IMR-90 (cell line): ENCODE measurements around the gene HCK.

ENCODE experiments used
- BHLHE40 ChIP-seq: fragments of 150-350 bp; IDR thresholded peaks from 2 replicates; pipeline ENCODE4 v1.6.1; 2016; ENCODE audit warnings: mild to moderate bottlenecking, low read depth, low read length
- CEBPB ChIP-seq: IDR thresholded peaks from 2 replicates; pipeline ENCODE4 v1.6.1; 2012; ENCODE audit warnings: low read depth, low read length, improper control_type of control experiment
- CTCF ChIP-seq: conservative IDR thresholded peaks from 2 replicates; pipeline ENCODE4 v1.5.1; 2012; ENCODE audit warnings: mild to moderate bottlenecking, low read depth, low read length, improper control_type of control experiment
- ELK1 ChIP-seq: fragments of 150-350 bp; IDR thresholded peaks from 2 replicates; pipeline ENCODE4 v1.6.1; 2016; ENCODE audit warnings: low read depth, mild to moderate bottlenecking, low read length, moderate library complexity, borderline replicate concordance
- FOS ChIP-seq: fragments of 150-350 bp; IDR thresholded peaks from 2 replicates; pipeline ENCODE4 v1.6.1; 2016; ENCODE audit warnings: low read depth, low read length
- MAFK ChIP-seq: IDR thresholded peaks from 2 replicates; pipeline ENCODE4 v1.6.1; 2012; ENCODE audit warnings: low read depth, low read length, improper control_type of control experiment
- MAZ ChIP-seq: IDR thresholded peaks from 2 replicates; pipeline ENCODE4 v1.6.1; 2012; ENCODE audit warnings: low read depth, mild to moderate bottlenecking, low read length, improper control_type of control experiment, moderate library complexity, borderline replicate concordance
- MXI1 ChIP-seq: IDR thresholded peaks from 2 replicates; pipeline ENCODE4 v1.6.1; 2012; ENCODE audit warnings: low read depth, mild to moderate bottlenecking, low read length, moderate library complexity, borderline replicate concordance
- POLR2A ChIP-seq: IDR thresholded peaks from 2 replicates; pipeline ENCODE4 v1.6.1; 2012; ENCODE audit warnings: mild to moderate bottlenecking, low read depth, low read length
- RAD21 ChIP-seq: IDR thresholded peaks from 2 replicates; pipeline ENCODE4 v1.6.1; 2012; ENCODE audit warnings: low read length, improper control_type of control experiment
- RCOR1 ChIP-seq: IDR thresholded peaks from 2 replicates; pipeline ENCODE4 v1.6.1; 2012; ENCODE audit warnings: mild to moderate bottlenecking, low read length, improper control_type of control experiment; ENCODE audit not compliant: insufficient replicate concordance
- RFX5 ChIP-seq: IDR thresholded peaks from 2 replicates; pipeline ENCODE4 v1.8.0; 2012; ENCODE audit warnings: low read depth, mild to moderate bottlenecking, low read length, moderate library complexity
- SMC3 ChIP-seq: fragments of 150-350 bp; IDR thresholded peaks from 2 replicates; pipeline ENCODE4 v1.6.1; 2016; ENCODE audit warnings: low read depth, mild to moderate bottlenecking, antibody characterized with exemption, low read length, moderate library complexity
- USF2 ChIP-seq: fragments of 150-350 bp; IDR thresholded peaks from 2 replicates; pipeline ENCODE4 v1.6.1; 2017; ENCODE audit warnings: mild to moderate bottlenecking, antibody characterized with exemption, low read length, low read depth

GRCh38 chr20:32012159-32012688, 39.8 kb upstream of the HCK start:
- TF ChIP-seq CTCF = no peak
- TF ChIP-seq POLR2A = no peak
- no peak for TF ChIP-seq RCOR1
- no peak for TF ChIP-seq RFX5
- TF ChIP-seq MXI1 = no peak
- no peak for TF ChIP-seq MAFK
- TF ChIP-seq SMC3 = no peak
- TF ChIP-seq CEBPB = no peak
- TF ChIP-seq MAZ = no peak
- no peak for TF ChIP-seq FOS
- TF ChIP-seq USF2 = no peak
- no peak for TF ChIP-seq RAD21
- no peak for TF ChIP-seq BHLHE40
- TF ChIP-seq ELK1 = no peak
